PC-9 (cell line): ENCODE data around the gene POU4F1. TPM values are rescaled to one million over a fixed set of nuclear protein-coding genes. Genes with fewer than 3 reads are reported as not detected.

Source experiments
- Bru-seq: library from RNA; stranded (reverse); fragments of 400-500 nt; gene quantifications from one replicate; lab custom pipeline; 2021; lab: Mats Ljungman, UMichigan
- BruChase-seq, 2 experiments: library from RNA; stranded (reverse); fragments of 400-500 nt; gene quantifications; one replicate each; lab custom pipeline; 2021; lab: Mats Ljungman, UMichigan
- BruUV-seq: library from RNA; stranded (reverse); fragments of 400-500 nt; replicated peaks from 2 replicates; lab custom pipeline; 2021; lab: Mats Ljungman, UMichigan
- CTCF ChIA-PET: fragments of 300-600 bp; sonication (Branson Sonifier 250); formaldehyde crosslinking; loops from one replicate; lab custom pipeline; 2022; ENCODE audit warnings: antibody characterized with exemption; lab: Charles Lee
- POLR2A ChIA-PET: fragments of 300-600 bp; sonication (Branson Sonifier 250); formaldehyde crosslinking; loops from one replicate; lab custom pipeline; 2022; ENCODE audit warnings: antibody characterized with exemption; ENCODE audit not compliant: unreplicated experiment; lab: Charles Lee
- DNase-seq, 2 experiments: peaks; one replicate each; pipeline versions ENCODE4 v3.0.0 to v3.0.0-alpha.2; 2015 to 2022; ENCODE audit warnings: mixed read lengths in 1 of 2
- H2AFZ ChIP-seq: fragments of 200-600 bp; sonication (generic); 2 replicates; pipeline ENCODE4 v1.8.1; 2017; ENCODE audit warnings: antibody characterized with exemption
- H3F3A ChIP-seq: fragments of 200-600 bp; sonication (generic); 2 replicates; pipeline ENCODE4 v1.8.1; 2017; ENCODE audit warnings: antibody characterized with exemption, mild to moderate bottlenecking, low read depth; ENCODE audit not compliant: insufficient read depth
- H3K27ac ChIP-seq: fragments of 200-600 bp; sonication (generic); 2 replicates; pipeline ENCODE4 v1.6.1; 2016; ENCODE audit warnings: mixed run types
- H3K27me3 ChIP-seq: fragments of 200-600 bp; sonication (generic); 2 replicates; pipeline ENCODE4 v1.6.1; 2016; ENCODE audit warnings: low read depth, mixed run types; ENCODE audit not compliant: insufficient read depth
- H3K36me3 ChIP-seq: fragments of 200-600 bp; sonication (generic); 2 replicates; pipeline ENCODE4 v1.6.1; 2016; ENCODE audit warnings: low read depth, mixed run types
- H3K4me1 ChIP-seq: fragments of 200-600 bp; sonication (generic); replicated peaks from 2 replicates; pipeline ENCODE4 v1.6.1; 2016; ENCODE audit warnings: mixed run types; ENCODE audit not compliant: insufficient read depth
- H3K4me2 ChIP-seq: fragments of 200-600 bp; sonication (generic); 2 replicates; pipeline ENCODE4 v1.6.1; 2017; ENCODE audit warnings: mixed run types
- H3K4me3 ChIP-seq: fragments of 200-600 bp; sonication (generic); 2 replicates; pipeline ENCODE4 v1.6.1; 2016; ENCODE audit warnings: mixed run types
- H3K79me2 ChIP-seq: fragments of 200-600 bp; sonication (generic); 2 replicates; pipeline ENCODE4 v1.6.1; 2017; ENCODE audit warnings: low read depth, mixed run types
- H3K9me2 ChIP-seq: fragments of 200-600 bp; sonication (generic); 2 replicates; pipeline ENCODE4 v1.8.1; 2017; ENCODE audit warnings: mild to moderate bottlenecking; ENCODE audit not compliant: insufficient read depth
- H3K9me3 ChIP-seq: fragments of 200-600 bp; sonication (generic); 2 replicates; pipeline ENCODE4 v1.8.1; 2016; ENCODE audit warnings: low read depth; ENCODE audit not compliant: insufficient read depth
- H4K20me1 ChIP-seq: fragments of 200-600 bp; sonication (generic); 2 replicates; pipeline ENCODE4 v1.8.1; 2017; ENCODE audit not compliant: insufficient read depth
- EZH2 ChIP-seq: fragments of 200-600 bp; sonication (generic); IDR thresholded peaks from 2 replicates; pipeline ENCODE4 v1.8.0; 2017; ENCODE audit warnings: antibody characterized with exemption, low read depth
- intact Hi-C: fragments of 100-400 bp; cut with micrococcal nuclease; formaldehyde crosslinking; loops from one replicate; pipeline ENCODE4 v1.10.0; 2022; ENCODE audit not compliant: unreplicated experiment
- long read RNA-seq: library from polyadenylated mRNA; stranded (forward); transcript quantifications from one replicate; pipeline ENCODE4 v2.0.0, GENCODE V29; 2022
- total RNA-seq: library from RNA; stranded (reverse); gene quantifications from 2 replicates; pipeline ENCODE4 v1.2.3, GENCODE V29; 2021
- TF ChIP-seq, protein P1 (sequence below): fragments of 200-600 bp; sonication (generic); conservative IDR thresholded peaks from 2 replicates; pipeline ENCODE4 v1.6.1; 2017; ENCODE audit warnings: mixed run types, antibody characterized with exemption, mild to moderate bottlenecking, moderate library complexity

Gene POU4F1, protein sequence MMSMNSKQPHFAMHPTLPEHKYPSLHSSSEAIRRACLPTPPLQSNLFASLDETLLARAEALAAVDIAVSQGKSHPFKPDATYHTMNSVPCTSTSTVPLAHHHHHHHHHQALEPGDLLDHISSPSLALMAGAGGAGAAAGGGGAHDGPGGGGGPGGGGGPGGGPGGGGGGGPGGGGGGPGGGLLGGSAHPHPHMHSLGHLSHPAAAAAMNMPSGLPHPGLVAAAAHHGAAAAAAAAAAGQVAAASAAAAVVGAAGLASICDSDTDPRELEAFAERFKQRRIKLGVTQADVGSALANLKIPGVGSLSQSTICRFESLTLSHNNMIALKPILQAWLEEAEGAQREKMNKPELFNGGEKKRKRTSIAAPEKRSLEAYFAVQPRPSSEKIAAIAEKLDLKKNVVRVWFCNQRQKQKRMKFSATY
- not detected in 2 replicates for total RNA-seq
- Bru-seq, nascent RNA, result percentile 16 among the genes with signal in this experiment
- BruChase-seq, experiment 1, labeled RNA remaining after a 2-hour chase, result percentile 16 among the genes with signal in this experiment
- not detected for BruChase-seq, experiment 2, labeled RNA remaining after a 6-hour chase
- long read RNA-seq, result 0 reads

DNA sequence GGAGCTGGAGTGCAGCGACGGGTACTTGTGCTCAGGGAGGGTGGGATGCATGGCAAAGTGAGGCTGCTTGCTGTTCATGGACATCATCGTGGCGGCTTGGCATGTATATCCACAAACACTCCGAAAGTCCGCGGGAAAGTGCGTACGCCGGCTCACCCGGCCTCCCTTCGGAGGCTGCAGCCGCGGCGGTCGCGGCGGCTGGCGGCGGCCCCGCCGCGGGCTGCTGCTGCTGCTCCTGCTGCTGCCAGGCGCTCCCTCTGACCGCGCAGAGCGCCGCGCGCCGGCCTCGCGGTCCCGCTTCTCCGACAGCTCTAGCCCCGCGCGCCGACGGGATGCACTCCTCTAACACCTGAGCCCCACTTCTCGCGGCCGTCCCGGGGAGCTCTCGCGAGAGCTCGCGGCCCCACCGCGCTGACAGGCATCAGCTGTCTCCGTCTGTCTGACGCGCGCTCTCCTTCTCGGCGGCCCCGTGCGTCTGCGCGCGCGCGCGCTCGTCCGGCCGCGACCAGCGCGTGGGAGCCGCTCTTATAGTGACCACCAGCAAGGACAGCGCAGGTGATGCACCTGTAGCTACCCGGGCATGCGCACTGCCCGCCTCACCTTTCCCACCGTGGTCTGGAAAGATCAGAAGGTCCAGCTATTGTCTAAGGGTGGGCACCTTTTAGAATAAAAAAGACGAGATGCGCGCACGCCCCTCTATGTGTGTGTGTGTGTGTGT, at the start of gene POU4F1:
Gene POU4F1 (minus strand): TSS at position 313 of the 718 bp plus-strand sequence. CDS start 226 bp downstream, at position 87.
- Histone ChIP-seq H2AFZ (no peak within 1 kb of the TSS), H3K4me1 (no peaks in the 10 kb centered on the region), H3K79me2 (no peaks in the 10 kb centered on the region), H4K20me1 (no peaks in the 10 kb centered on the region), H3K36me3 (no peaks in the 10 kb centered on the region), H3K4me2 (no peak within 1 kb of the TSS), H3K27ac (no peak within 1 kb of the TSS), H3K4me3 (no peak within 1 kb of the TSS), H3K27me3 (no peaks in the 10 kb centered on the region), H3K9me3 (no peaks in the 10 kb centered on the region), H3K9me2 (no peaks in the 10 kb centered on the region), H3F3A (no peaks in the 10 kb centered on the region)
- CTCF ChIA-PET, result no interaction called here
- intact Hi-C loops, result no loop called here
- POLR2A ChIA-PET, result no interaction called here
- BruUV-seq, result no TSS peak
- no peak for DNase-seq
- TF ChIP-seq EZH2, result no peak
- TF ChIP-seq, protein P1, sequence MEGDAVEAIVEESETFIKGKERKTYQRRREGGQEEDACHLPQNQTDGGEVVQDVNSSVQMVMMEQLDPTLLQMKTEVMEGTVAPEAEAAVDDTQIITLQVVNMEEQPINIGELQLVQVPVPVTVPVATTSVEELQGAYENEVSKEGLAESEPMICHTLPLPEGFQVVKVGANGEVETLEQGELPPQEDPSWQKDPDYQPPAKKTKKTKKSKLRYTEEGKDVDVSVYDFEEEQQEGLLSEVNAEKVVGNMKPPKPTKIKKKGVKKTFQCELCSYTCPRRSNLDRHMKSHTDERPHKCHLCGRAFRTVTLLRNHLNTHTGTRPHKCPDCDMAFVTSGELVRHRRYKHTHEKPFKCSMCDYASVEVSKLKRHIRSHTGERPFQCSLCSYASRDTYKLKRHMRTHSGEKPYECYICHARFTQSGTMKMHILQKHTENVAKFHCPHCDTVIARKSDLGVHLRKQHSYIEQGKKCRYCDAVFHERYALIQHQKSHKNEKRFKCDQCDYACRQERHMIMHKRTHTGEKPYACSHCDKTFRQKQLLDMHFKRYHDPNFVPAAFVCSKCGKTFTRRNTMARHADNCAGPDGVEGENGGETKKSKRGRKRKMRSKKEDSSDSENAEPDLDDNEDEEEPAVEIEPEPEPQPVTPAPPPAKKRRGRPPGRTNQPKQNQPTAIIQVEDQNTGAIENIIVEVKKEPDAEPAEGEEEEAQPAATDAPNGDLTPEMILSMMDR, result no peak

DNA sequence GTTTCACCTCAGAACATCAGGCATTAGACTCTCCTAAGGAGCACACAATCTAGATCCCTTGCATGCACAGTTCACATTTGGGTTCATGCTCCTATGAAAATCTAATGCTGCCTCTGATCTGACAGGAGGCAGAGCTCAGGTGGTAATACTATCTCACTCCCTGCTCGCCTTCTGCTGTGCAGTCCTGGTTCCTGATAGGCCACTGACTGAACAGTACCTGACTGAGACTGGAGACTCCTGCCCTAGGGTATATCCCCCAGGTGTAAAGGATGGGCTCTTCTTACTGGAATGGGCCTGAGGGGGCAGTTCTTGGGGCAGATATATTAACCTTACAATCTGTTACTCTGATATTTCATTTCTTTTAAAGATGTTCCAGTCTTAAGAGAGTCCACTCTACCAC, 49.3 kb upstream of the POU4F1 start:
- Histone ChIP-seq H3K9me2 (no peaks in the 10 kb centered on the region), H3K4me3 (no peak overlapping the region), H3K36me3 (peaks cover 5% of the 10 kb centered on the region; the same call in 1 of the 2 replicates), H3K27me3 (no peaks in the 10 kb centered on the region), H4K20me1 (peaks cover 66% of the 10 kb centered on the region), H3K4me2 (no peak overlapping the region), H3F3A (peaks cover under 1% of the 10 kb centered on the region; the same call in 1 of the 2 replicates), H3K79me2 (peaks cover 97% of the 10 kb centered on the region), H2AFZ (no peak overlapping the region), H3K9me3 (no peaks in the 10 kb centered on the region), H3K27ac (no peak overlapping the region), H3K4me1 (peaks cover 9% of the 10 kb centered on the region)
- DNase-seq, result no peak
- CTCF ChIA-PET, result no interaction called here
- TF ChIP-seq, protein P1, result no peak
- no peak for TF ChIP-seq EZH2
- intact Hi-C loops, result no loop called here
- POLR2A ChIA-PET, result no interaction called here
- BruUV-seq, result no TSS peak

DNA sequence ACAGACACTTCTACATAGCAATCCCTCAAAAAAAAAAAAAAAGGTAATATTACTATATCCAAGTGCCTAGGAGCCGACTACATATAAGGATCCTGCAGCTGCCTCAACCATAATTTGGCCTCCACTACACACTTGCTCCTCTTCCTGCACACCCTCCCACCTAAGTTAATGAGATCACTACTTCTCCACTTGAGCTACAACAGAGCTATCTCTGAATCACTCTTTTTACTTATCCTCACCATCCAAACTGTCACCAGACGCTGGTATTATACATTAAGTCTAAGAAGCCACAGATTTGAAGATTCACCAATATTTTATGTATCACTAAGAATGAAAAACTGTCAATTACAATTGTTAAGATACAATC, 47.3 kb upstream of the POU4F1 start:
- ChIA-PET POLR2A (no interaction called here), CTCF (no interaction called here)
- Histone ChIP-seq H3K4me3 (no peak overlapping the region), H3K79me2 (peaks cover 98% of the 10 kb centered on the region), H3F3A (no peaks in the 10 kb centered on the region), H2AFZ (no peak overlapping the region), H3K36me3 (peaks cover 5% of the 10 kb centered on the region; the same call in 1 of the 2 replicates), H3K4me1 (no peaks in the 10 kb centered on the region), H3K9me3 (no peaks in the 10 kb centered on the region), H3K27ac (no peak overlapping the region), H3K27me3 (no peaks in the 10 kb centered on the region), H3K9me2 (no peaks in the 10 kb centered on the region), H3K4me2 (no peak overlapping the region), H4K20me1 (peaks cover 64% of the 10 kb centered on the region)
- TF ChIP-seq, protein P1, result no peak
- no peak for TF ChIP-seq EZH2
- DNase-seq, result no peak
- intact Hi-C loops, result no loop called here
- BruUV-seq, result no TSS peak
